H9 (cell line): Measurements from ENCODE around the gene TYMP. TPM values are rescaled to one million over a fixed set of nuclear protein-coding genes. Genes with fewer than 3 reads are reported as not detected.

Experiments
- DNase-seq: peaks from one replicate; pipeline ENCODE4 v3.0.0-alpha.2; 2017
- H2AFZ ChIP-seq: one replicate; pipeline ENCODE4 v1.6.1; 2013; ENCODE audit warnings: mild to moderate bottlenecking, low read length, control low read depth, moderate library complexity
- H2AK5ac ChIP-seq: 2 replicates; pipeline ENCODE4 v1.6.1; 2013; ENCODE audit warnings: low read length, control low read depth, mixed read lengths; ENCODE audit not compliant: insufficient read length
- H2BK120ac ChIP-seq: one replicate; pipeline ENCODE4 v1.6.1; 2013; ENCODE audit warnings: low read depth, mild to moderate bottlenecking, low read length, control low read depth, inconsistent platforms; ENCODE audit not compliant: poor library complexity, severe bottlenecking
- H2BK12ac ChIP-seq: 2 replicates; pipeline ENCODE4 v1.6.1; 2013; ENCODE audit warnings: low read length, control low read depth, mixed read lengths, low read depth; ENCODE audit not compliant: insufficient read length
- H2BK15ac ChIP-seq: 2 replicates; pipeline ENCODE4 v1.6.1; 2013; ENCODE audit warnings: low read depth, low read length, control low read depth
- H2BK20ac ChIP-seq: one replicate; pipeline ENCODE4 v1.6.1; 2013; ENCODE audit warnings: low read depth, mild to moderate bottlenecking, low read length, control low read depth, inconsistent platforms; ENCODE audit not compliant: poor library complexity, severe bottlenecking
- H2BK5ac ChIP-seq: 2 replicates; pipeline ENCODE4 v1.6.1; 2013; ENCODE audit warnings: low read length, control low read depth, mixed read lengths; ENCODE audit not compliant: insufficient read length
- H3K14ac ChIP-seq: 2 replicates; pipeline ENCODE4 v1.6.1; 2013; ENCODE audit warnings: low read length, control low read depth; ENCODE audit not compliant: insufficient read depth
- H3K18ac ChIP-seq: 2 replicates; pipeline ENCODE4 v1.6.1; 2013; ENCODE audit warnings: low read depth, mild to moderate bottlenecking, mixed read lengths, low read length, control low read depth; ENCODE audit not compliant: insufficient read length
- H3K23ac ChIP-seq: 2 replicates; pipeline ENCODE4 v1.6.1; 2013; ENCODE audit warnings: low read length, control low read depth, mixed read lengths, low read depth; ENCODE audit not compliant: insufficient read length
- H3K23me2 ChIP-seq: 2 replicates; pipeline ENCODE4 v1.6.1; 2013; ENCODE audit warnings: low read depth, mild to moderate bottlenecking, mixed read lengths, low read length, control low read depth; ENCODE audit not compliant: insufficient read length, poor library complexity, severe bottlenecking
- H3K27ac ChIP-seq: 2 replicates; pipeline ENCODE4 v1.5.1; 2013; ENCODE audit warnings: low read length, control low read depth, mixed read lengths, low read depth; ENCODE audit not compliant: insufficient read length
- H3K27me3 ChIP-seq: 2 replicates; pipeline ENCODE4 v1.6.1; 2013; ENCODE audit warnings: low read length, control low read depth, inconsistent platforms; ENCODE audit not compliant: insufficient read depth
- H3K4ac ChIP-seq: 2 replicates; pipeline ENCODE4 v1.6.1; 2013; ENCODE audit warnings: low read depth, mild to moderate bottlenecking, control low read depth, inconsistent platforms, low read length, moderate library complexity
- H3K4me1 ChIP-seq: 2 replicates; pipeline ENCODE4 v1.6.1; 2013; ENCODE audit warnings: low read length, control low read depth, inconsistent platforms; ENCODE audit not compliant: insufficient read depth
- H3K4me2 ChIP-seq: 2 replicates; pipeline ENCODE4 v1.6.1; 2013; ENCODE audit warnings: low read length, control low read depth, mixed read lengths; ENCODE audit not compliant: insufficient read length, insufficient read depth
- H3K56ac ChIP-seq: 2 replicates; pipeline ENCODE4 v1.6.1; 2013; ENCODE audit warnings: low read depth, mild to moderate bottlenecking, mixed read lengths, low read length, control low read depth; ENCODE audit not compliant: insufficient read length
- H3K79me1 ChIP-seq: 2 replicates; pipeline ENCODE4 v1.6.1; 2013; ENCODE audit warnings: low read depth, mild to moderate bottlenecking, moderate library complexity, low read length, control low read depth, inconsistent platforms; ENCODE audit not compliant: insufficient read depth, poor library complexity, severe bottlenecking
- H3K79me2 ChIP-seq: 2 replicates; pipeline ENCODE4 v1.6.1; 2013; ENCODE audit warnings: low read length, control low read depth, inconsistent platforms; ENCODE audit not compliant: insufficient read depth
- H3K9ac ChIP-seq: 2 replicates; pipeline ENCODE4 v1.6.1; 2013; ENCODE audit warnings: low read length, control low read depth, mixed read lengths; ENCODE audit not compliant: insufficient read length; ENCODE audit errors: extremely low read depth
- H3K9me3 ChIP-seq: one replicate; pipeline ENCODE4 v1.6.1; 2013; ENCODE audit warnings: low read depth, low read length, inconsistent platforms; ENCODE audit not compliant: control insufficient read depth
- H3T11ph ChIP-seq: one replicate; pipeline ENCODE4 v1.6.1; 2013; ENCODE audit warnings: mild to moderate bottlenecking, low read length, control low read depth, inconsistent platforms
- H4K20me1 ChIP-seq: one replicate; pipeline ENCODE4 v1.6.1; 2013; ENCODE audit not compliant: control insufficient read depth, insufficient read length, insufficient read depth
- H4K5ac ChIP-seq: 2 replicates; pipeline ENCODE4 v1.6.1; 2013; ENCODE audit warnings: low read depth, mild to moderate bottlenecking, mixed read lengths, low read length, control low read depth; ENCODE audit not compliant: insufficient read length
- H4K8ac ChIP-seq: replicated peaks from 2 replicates; pipeline ENCODE4 v1.6.1; 2013; ENCODE audit warnings: low read length, control low read depth, mixed read lengths, low read depth; ENCODE audit not compliant: insufficient read length
- H4K91ac ChIP-seq: 2 replicates; pipeline ENCODE4 v1.6.1; 2013; ENCODE audit warnings: low read depth, mild to moderate bottlenecking, moderate library complexity, mixed read lengths, low read length, control low read depth; ENCODE audit not compliant: insufficient read length
- H3K27ac Mint-ChIP-seq, 3 experiments: 2 replicates in 2 of 3; 3 replicates in 1 of 3; pipeline ENCODE4 v1.8.0; 2020 to 2021; ENCODE audit warnings: mixed read lengths in 3 of 3, mild to moderate bottlenecking in 1 of 3, moderate library complexity in 1 of 3
- H3K27me3 Mint-ChIP-seq: 2 replicates; pipeline ENCODE4 v1.8.0; 2021; ENCODE audit warnings: low read depth, mild to moderate bottlenecking, moderate library complexity, mixed read lengths
- H3K36me3 Mint-ChIP-seq, 3 experiments: 2 replicates in 2 of 3; 3 replicates in 1 of 3; pipeline ENCODE4 v1.8.0; 2020 to 2021; ENCODE audit warnings: low read depth in 3 of 3, mixed read lengths in 3 of 3; ENCODE audit not compliant: insufficient read depth in 1 of 3
- H3K4me1 Mint-ChIP-seq, 2 experiments: 2 replicates each; pipeline ENCODE4 v1.8.0; 2020; ENCODE audit warnings: mixed read lengths in 2 of 2
- H3K4me3 Mint-ChIP-seq, 2 experiments: 2 replicates in 1 of 2; 3 replicates in 1 of 2; pipeline ENCODE4 v1.8.0; 2020 to 2021; ENCODE audit warnings: mild to moderate bottlenecking in 2 of 2, mixed read lengths in 2 of 2, moderate library complexity in 1 of 2
- H3K9me3 Mint-ChIP-seq, 2 experiments: 2 replicates in 1 of 2; 3 replicates in 1 of 2; pipeline ENCODE4 v1.8.0; 2020; ENCODE audit warnings: mild to moderate bottlenecking in 2 of 2, mixed read lengths in 2 of 2, moderate library complexity in 1 of 2
- CTCF ChIP-seq: fragments of 200-600 bp; sonication (generic); conservative IDR thresholded peaks from 3 replicates; pipeline ENCODE4 v1.8.0; 2021; ENCODE audit warnings: antibody characterized with exemption, mild to moderate bottlenecking
- WGBS: extraction: QIAGEN DNeasy Blood & Tissue Kit; methylation state at CpG from one replicate; pipeline ENCODE4 v1.1.7; 2013; ENCODE audit warnings: missing lambda C conversion rate, low lambda C conversion rate, mixed read lengths; ENCODE audit not compliant: insufficient read length; ENCODE audit errors: extremely low coverage; 5-methylcytosine and 5-hydroxymethylcytosine counted together
- total RNA-seq: library from RNA; stranded (reverse); gene quantifications from 2 replicates; pipeline ENCODE4 v1.2.1, GENCODE V29; 2021

TYMP gene
- total RNA-seq, 1 experiment from 2014 or later = 1.0 TPM

- Histone ChIP-seq H3K79me1 (no peaks in the 10 kb centered on the region), H2BK12ac (no peak overlapping the region), H3K79me2 (no peaks in the 10 kb centered on the region), H3K4ac (no peak overlapping the region), H2AK5ac (no peak overlapping the region), H3K4me1 (no peaks in the 10 kb centered on the region), H2BK120ac (no peak overlapping the region), H3T11ph (no peak overlapping the region), H2AFZ (no peak overlapping the region), H3K23ac (no peak overlapping the region), H3K18ac (no peak overlapping the region), H3K23me2 (peaks cover 2% of the 10 kb centered on the region), H4K20me1 (no peaks in the 10 kb centered on the region), H3K9ac (no peak overlapping the region), H2BK20ac (no peak overlapping the region), H4K91ac (no peak overlapping the region), H3K9me3 (no peaks in the 10 kb centered on the region), H3K4me2 (no peak overlapping the region), H2BK5ac (no peak overlapping the region), H3K27me3 (no peaks in the 10 kb centered on the region; the same call in 1 of the 2 replicates), H4K5ac (no peak overlapping the region), H2BK15ac (no peak overlapping the region), H3K14ac (no peak overlapping the region), H3K27ac (no peak overlapping the region), H4K8ac (no peak overlapping the region), H3K56ac (no peak overlapping the region)
- Mint-ChIP-seq H3K27ac (no peak overlapping the region), H3K4me1 (no peaks in the 10 kb centered on the region), H3K9me3 (no peaks in the 10 kb centered on the region; a peak in 1 of 5 replicates), H3K36me3 (no peaks in the 10 kb centered on the region), H3K4me3 (no peak overlapping the region), H3K27me3 (peaks cover 64% of the 10 kb centered on the region)
- TF ChIP-seq CTCF = no peak
- no CpG with 5 or more reads among the region's 10 CpGs for WGBS
- DNase-seq = no peak
Measured at GRCh38 chr22:50540381-50540780, 10.6 kb upstream of the TYMP start.
